Measurements from ENCODE around the gene ZNF500. TPM values are rescaled to one million over a fixed set of nuclear protein-coding genes. Genes with fewer than 3 reads are reported as not detected.

ZNF500 gene
- total RNA-seq, 1 donor from 2014 or later: 13.1 TPM

DNA sequence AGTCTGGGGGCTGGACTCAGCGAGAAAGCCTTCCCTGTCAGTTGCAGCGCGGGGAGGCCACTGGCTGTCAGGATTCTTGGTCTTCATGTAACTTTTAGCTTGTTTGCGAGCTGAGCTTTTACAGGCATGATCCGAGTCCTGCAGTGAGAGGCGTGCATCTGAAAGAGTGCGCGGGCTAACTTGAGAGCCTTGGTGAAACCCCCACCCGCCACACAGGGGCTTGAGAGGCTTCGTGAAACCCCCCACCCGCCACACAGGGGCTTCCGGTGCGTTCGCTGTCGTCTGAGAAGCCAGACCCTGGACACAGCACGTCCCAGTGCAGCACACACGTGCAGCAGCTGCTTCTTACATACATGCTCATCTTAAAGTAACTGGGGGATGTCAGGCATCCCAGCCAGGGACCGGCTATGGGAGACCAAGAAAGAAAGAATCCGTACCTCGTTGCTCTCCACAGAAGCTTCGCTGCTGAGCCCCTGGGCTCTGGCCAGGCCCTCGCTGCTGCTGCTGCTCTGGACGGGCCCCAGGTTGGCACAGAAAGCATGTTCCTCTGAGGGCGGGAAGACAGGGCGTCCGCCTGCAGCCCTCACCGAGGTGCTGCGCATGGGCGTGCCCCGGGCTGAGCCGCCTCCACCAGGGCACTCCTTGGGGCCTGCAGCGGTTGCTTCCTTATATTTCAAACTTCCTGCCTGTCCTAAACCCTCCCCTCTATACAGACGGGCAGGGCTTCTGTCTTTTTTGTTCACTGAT lies 65.8 kb downstream of the ZNF500 start:
- H3K27ac Mint-ChIP-seq (ENCODE audit: unreplicated experiment): no peak overlapping the region
- H3K9me3 Mint-ChIP-seq (ENCODE audit: low read depth): no peaks in the 10 kb centered on the region
- no peaks in the 10 kb centered on the region for H3K27me3 Mint-ChIP-seq (ENCODE audit: low read depth)
- TF ChIP-seq CTCF (IDR thresholded peaks at IDR 0.05): no peak
- H3K36me3 Mint-ChIP-seq (ENCODE audit: low read depth): peaks cover 18% of the 10 kb centered on the region
- H3K4me1 Mint-ChIP-seq (ENCODE audit: low read depth): no peaks in the 10 kb centered on the region
- DNase-seq (ENCODE audit: low spot score): peak; percentile 89
- H3K4me3 Mint-ChIP-seq (ENCODE audit: unreplicated experiment): no peak overlapping the region

DNA sequence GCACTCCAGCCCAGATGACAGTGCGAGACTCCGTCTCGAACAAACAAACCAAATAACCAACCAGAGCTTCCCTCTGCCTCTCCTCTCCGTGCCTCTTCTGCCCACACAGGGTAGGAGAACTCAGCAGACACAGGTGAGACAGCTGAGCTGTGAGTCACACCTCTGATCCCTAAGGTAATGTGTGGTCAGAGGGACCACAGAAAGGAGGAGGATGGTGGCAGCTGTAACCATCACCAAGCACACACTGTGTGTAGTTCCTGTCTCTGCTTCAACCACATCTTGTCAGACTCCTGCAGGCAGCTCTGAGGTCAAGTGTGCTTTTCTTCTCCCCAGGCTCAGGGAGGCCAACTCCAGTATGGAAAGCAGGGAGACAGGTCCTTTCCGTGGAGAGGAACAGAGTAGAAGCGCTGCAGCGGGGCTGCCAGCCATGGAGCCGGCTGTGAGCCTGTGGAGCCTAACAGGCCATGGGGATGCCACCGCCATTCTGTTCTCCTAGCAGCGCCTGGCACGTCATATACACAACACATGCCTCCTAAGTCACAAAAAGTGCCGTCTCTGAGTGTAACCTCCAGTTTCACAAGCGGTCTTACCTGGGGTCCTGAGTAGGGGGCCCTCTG lies 66.5 kb downstream of the ZNF500 start:
- H3K27ac Mint-ChIP-seq (ENCODE audit: unreplicated experiment): no peak overlapping the region
- no peaks in the 10 kb centered on the region for H3K9me3 Mint-ChIP-seq (ENCODE audit: low read depth)
- H3K36me3 Mint-ChIP-seq (ENCODE audit: low read depth): peaks cover 18% of the 10 kb centered on the region
- no peaks in the 10 kb centered on the region for H3K27me3 Mint-ChIP-seq (ENCODE audit: low read depth)
- TF ChIP-seq CTCF (IDR thresholded peaks at IDR 0.05): no peak
- H3K4me3 Mint-ChIP-seq (ENCODE audit: unreplicated experiment): no peak overlapping the region
- H3K4me1 Mint-ChIP-seq (ENCODE audit: low read depth): peaks cover under 1% of the 10 kb centered on the region
- peak; percentile 78 for DNase-seq (ENCODE audit: low spot score)

- Mint-ChIP-seq H3K4me3 (ENCODE audit: unreplicated experiment) (no peak overlapping the region), H3K27ac (ENCODE audit: unreplicated experiment) (no peak overlapping the region), H3K36me3 (ENCODE audit: low read depth) (peaks cover 11% of the 10 kb centered on the region), H3K4me1 (ENCODE audit: low read depth) (peaks cover 12% of the 10 kb centered on the region), H3K27me3 (ENCODE audit: low read depth) (no peaks in the 10 kb centered on the region), H3K9me3 (ENCODE audit: low read depth) (no peaks in the 10 kb centered on the region)
- no peak for DNase-seq (ENCODE audit: low spot score)
- no peak for TF ChIP-seq CTCF (IDR thresholded peaks at IDR 0.05)
These were observed 67.9 kb downstream of the ZNF500 start for GRCh38 chr16:4699046-4699556.

DNA sequence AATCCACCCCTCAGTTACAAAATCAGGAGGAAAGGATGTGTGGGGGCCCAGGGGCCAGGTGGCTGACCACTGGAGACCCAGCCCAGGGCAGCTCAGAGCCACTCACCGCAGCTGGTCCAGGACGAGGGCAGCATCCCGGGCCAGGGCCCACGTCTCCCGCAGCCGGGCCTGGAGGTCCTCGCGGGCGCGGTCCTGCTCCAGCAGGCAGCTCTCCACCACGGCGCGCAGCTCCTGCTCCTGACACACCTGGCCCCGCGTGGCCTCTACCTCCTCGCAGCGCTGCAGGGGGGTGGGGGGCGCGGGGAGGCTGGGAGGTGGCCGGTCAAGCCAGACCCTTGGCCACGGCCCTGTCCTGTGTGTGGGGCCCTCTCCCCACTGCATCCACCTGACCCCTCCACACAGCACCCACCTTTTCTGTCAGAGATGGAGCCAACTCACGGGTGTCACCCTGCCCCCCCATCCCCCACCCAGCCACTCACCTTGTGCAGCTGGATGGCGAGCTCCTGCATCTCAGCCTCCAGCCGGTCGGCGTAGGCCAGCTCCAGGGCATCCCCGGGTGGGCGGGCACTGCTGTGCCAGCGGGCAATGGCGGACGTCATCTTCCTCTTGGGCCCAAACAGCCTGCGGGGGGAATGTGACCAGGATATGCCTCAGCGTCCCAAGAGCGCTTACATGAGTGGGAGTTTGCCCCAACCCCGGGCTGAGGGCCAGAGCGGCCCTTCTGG lies 68.5 kb downstream of the ZNF500 start:
- DNase-seq (ENCODE audit: low spot score): no peak
- Mint-ChIP-seq H3K9me3 (ENCODE audit: low read depth) (no peaks in the 10 kb centered on the region), H3K27me3 (ENCODE audit: low read depth) (no peaks in the 10 kb centered on the region), H3K27ac (ENCODE audit: unreplicated experiment) (no peak overlapping the region), H3K4me1 (ENCODE audit: low read depth) (peaks cover 12% of the 10 kb centered on the region), H3K36me3 (ENCODE audit: low read depth) (peaks cover 11% of the 10 kb centered on the region), H3K4me3 (ENCODE audit: unreplicated experiment) (no peak overlapping the region)
- TF ChIP-seq CTCF (IDR thresholded peaks at IDR 0.05): no peak

Other genes starting within 250 kb of the ZNF500 start
- gene CDIP1, start 228.4 kb downstream of the ZNF500 start, total RNA-seq: 23.9 to 36.8 TPM (median 36.4 TPM) in 3 replicates
- 0.12 to 0.23 TPM in 2 of 3 replicates, not detected in the other for gene C16orf96, start 210.8 kb downstream of the ZNF500 start, total RNA-seq
- 22.9 to 36.6 TPM (median 23.6 TPM) in 3 replicates for gene UBALD1, start 152.3 kb downstream of the ZNF500 start, total RNA-seq
- gene MGRN1, start 142.3 kb downstream of the ZNF500 start, total RNA-seq: 81.9 to 88.4 TPM (median 83.4 TPM) in 3 replicates
- 20.4 to 27.4 TPM (median 22.9 TPM) in 3 replicates for gene NUDT16L1, start 73.6 kb downstream of the ZNF500 start, total RNA-seq
- gene ANKS3, start 32.9 kb downstream of the ZNF500 start, total RNA-seq: 21.8 to 30.6 TPM (median 24.9 TPM) in 3 replicates
- 2.0 to 2.6 TPM (median 2.2 TPM) in 3 replicates for gene DNAAF8, start 32.6 kb downstream of the ZNF500 start, total RNA-seq
- not detected in 3 replicates for gene SEPTIN12, start 21.2 kb upstream of the ZNF500 start, total RNA-seq
- not detected in 3 replicates for gene SMIM22, start 28.2 kb upstream of the ZNF500 start, total RNA-seq
- 24.9 to 37.6 TPM (median 35.6 TPM) in 3 replicates for gene ROGDI, start 35.5 kb upstream of the ZNF500 start, total RNA-seq
- gene GLYR1, start 80.1 kb upstream of the ZNF500 start, total RNA-seq: 56.8 to 78.7 TPM (median 58.9 TPM) in 3 replicates
- gene UBN1, start 80.3 kb upstream of the ZNF500 start, total RNA-seq: 38.3 to 43.3 TPM (median 40.1 TPM) in 3 replicates
- gene PPL, start 170.0 kb upstream of the ZNF500 start, total RNA-seq: 0.22 to 1.2 TPM (median 0.97 TPM) in 3 replicates
- gene SEC14L5, start 191.2 kb upstream of the ZNF500 start, total RNA-seq: not detected in 3 replicates